HFFc6 (cell line): ENCODE data around the gene APOBEC3F. TPM values are rescaled to one million over a fixed set of nuclear protein-coding genes. Genes with fewer than 3 reads are reported as not detected.
A peak's percentile ranks its signal among the peaks of the same experiment; 100 is the strongest.
"Not testable (repeated sequence)": the region's sequence is repeated elsewhere in the genome, so short reads cannot be mapped to it uniquely, and the experiment has no call there.

Source experiments
- DNase-seq: peaks from one replicate; pipeline ENCODE4 v3.0.0-alpha.2; 2018
- H3K27ac Mint-ChIP-seq: 2 replicates; pipeline ENCODE4 v1.8.0; 2020; ENCODE audit warnings: mild to moderate bottlenecking, mixed read lengths
- H3K27me3 Mint-ChIP-seq: 2 replicates; pipeline ENCODE4 v1.8.0; 2021; ENCODE audit warnings: mild to moderate bottlenecking, moderate library complexity, mixed read lengths; ENCODE audit not compliant: insufficient read depth
- H3K36me3 Mint-ChIP-seq: 2 replicates; pipeline ENCODE4 v1.8.0; 2021; ENCODE audit warnings: low read depth, mixed read lengths
- H3K4me1 Mint-ChIP-seq: 2 replicates; pipeline ENCODE4 v1.8.0; 2020; ENCODE audit warnings: low read depth, mixed read lengths
- H3K4me3 Mint-ChIP-seq: 2 replicates; pipeline ENCODE4 v1.8.0; 2020; ENCODE audit warnings: mild to moderate bottlenecking, moderate library complexity, mixed read lengths
- H3K9me3 Mint-ChIP-seq: 2 replicates; pipeline ENCODE4 v1.8.0; 2020; ENCODE audit warnings: mild to moderate bottlenecking, mixed read lengths
- total RNA-seq, 6 experiments: library from RNA; stranded (reverse); fragmentation: NEBNext Ultra II Directional; extraction: Animal tissue kit (Norgen Biotek cat#: 25700); gene quantifications; 2 replicates in 1 of 6; 3 replicates in 5 of 6; pipeline ENCODE4 v1.2.3, GENCODE V29; 2021
- TF ChIP-seq, protein P1 (sequence below): fragments of 200-600 bp; sonication (generic); IDR thresholded peaks from 2 replicates; pipeline ENCODE4 v1.5.0; 2021; ENCODE audit warnings: antibody characterized with exemption, mild to moderate bottlenecking

The APOBEC3F gene
- total RNA-seq, 6 experiments from 2014 or later, result 6.5 to 12.1 (median 9.0) TPM

DNA sequence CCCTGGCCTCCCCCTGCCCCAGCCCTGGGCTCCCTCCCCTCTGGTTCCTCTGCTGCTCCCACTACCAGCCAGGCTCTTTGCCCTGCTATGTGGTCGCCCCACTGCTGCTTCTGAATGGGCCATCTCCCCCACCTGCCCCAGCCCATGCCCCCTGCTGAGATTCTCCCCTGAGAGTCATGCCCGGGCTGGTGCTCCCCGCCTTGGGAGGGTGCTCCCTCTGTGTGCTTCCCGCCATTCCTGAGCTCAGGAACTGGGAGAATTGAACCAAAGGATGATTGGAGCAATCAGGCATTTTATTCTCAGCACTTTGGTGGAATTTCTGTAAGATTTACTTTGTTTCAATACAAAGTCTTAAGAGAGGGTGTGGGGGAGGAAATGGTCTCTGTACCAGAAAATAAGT lies 12.9 kb upstream of the APOBEC3F start:
- Mint-ChIP-seq H3K9me3 (no peaks in the 10 kb centered on the region), H3K36me3 (no peaks in the 10 kb centered on the region), H3K27me3 (peaks cover 10% of the 10 kb centered on the region), H3K4me1 (no peaks in the 10 kb centered on the region), H3K27ac (no peak overlapping the region), H3K4me3 (no peak overlapping the region)
- TF ChIP-seq, protein P1, sequence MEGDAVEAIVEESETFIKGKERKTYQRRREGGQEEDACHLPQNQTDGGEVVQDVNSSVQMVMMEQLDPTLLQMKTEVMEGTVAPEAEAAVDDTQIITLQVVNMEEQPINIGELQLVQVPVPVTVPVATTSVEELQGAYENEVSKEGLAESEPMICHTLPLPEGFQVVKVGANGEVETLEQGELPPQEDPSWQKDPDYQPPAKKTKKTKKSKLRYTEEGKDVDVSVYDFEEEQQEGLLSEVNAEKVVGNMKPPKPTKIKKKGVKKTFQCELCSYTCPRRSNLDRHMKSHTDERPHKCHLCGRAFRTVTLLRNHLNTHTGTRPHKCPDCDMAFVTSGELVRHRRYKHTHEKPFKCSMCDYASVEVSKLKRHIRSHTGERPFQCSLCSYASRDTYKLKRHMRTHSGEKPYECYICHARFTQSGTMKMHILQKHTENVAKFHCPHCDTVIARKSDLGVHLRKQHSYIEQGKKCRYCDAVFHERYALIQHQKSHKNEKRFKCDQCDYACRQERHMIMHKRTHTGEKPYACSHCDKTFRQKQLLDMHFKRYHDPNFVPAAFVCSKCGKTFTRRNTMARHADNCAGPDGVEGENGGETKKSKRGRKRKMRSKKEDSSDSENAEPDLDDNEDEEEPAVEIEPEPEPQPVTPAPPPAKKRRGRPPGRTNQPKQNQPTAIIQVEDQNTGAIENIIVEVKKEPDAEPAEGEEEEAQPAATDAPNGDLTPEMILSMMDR, result no peak
- no peak for DNase-seq

DNA sequence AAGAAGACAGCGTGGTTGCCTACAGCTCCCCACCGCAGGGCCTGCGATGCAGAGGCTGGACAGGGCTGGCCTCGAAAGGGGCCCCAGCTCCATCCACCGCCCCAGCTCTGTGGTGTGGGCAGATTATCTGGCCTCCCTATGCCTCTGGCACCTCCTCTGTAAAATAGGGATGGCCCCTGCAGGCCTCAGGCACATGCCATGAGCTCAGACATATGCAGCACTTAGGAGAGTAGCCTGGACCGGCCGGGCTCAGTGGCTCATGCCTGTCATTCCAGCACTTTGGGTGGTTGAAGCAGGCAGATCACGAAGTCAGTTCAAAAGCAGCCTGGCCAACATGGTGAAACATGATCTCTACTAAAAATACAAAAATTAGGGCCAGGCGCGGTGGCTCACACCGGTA lies 12.4 kb upstream of the APOBEC3F start:
- Mint-ChIP-seq H3K36me3 (no peaks in the 10 kb centered on the region), H3K4me3 (no peak overlapping the region)

DNA sequence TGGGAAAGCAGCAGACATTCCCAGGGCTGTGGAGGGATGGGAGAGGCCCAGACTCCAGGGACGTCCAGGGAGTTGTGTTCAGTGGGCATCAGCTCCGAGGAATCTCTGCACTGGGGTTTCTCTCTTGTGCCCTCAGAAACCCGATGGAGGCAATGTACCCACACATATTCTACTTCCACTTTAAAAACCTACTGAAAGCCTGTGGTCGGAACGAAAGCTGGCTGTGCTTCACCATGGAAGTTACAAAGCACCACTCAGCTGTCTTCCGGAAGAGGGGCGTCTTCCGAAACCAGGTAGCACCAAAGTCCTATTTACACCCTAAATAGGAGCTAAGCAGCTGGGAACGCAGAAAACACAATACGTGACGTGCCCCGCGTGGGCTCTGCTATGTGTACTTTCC lies 11.4 kb upstream of the APOBEC3F start:
- no peaks in the 10 kb centered on the region for H3K4me1 Mint-ChIP-seq
- H3K4me3 Mint-ChIP-seq, result no peak overlapping the region
- no peak overlapping the region for H3K27ac Mint-ChIP-seq
- TF ChIP-seq, protein P1, result no peak
- H3K36me3 Mint-ChIP-seq, result no peaks in the 10 kb centered on the region
- H3K9me3 Mint-ChIP-seq, result no peaks in the 10 kb centered on the region
- H3K27me3 Mint-ChIP-seq, result peaks cover 12% of the 10 kb centered on the region
- DNase-seq, result no peak

More for the DNA sequence above, 12.4 kb upstream of the APOBEC3F start:
- H3K27me3 Mint-ChIP-seq, result peaks cover 12% of the 10 kb centered on the region
- H3K4me1 Mint-ChIP-seq, result no peaks in the 10 kb centered on the region
- no peak overlapping the region for H3K27ac Mint-ChIP-seq
- TF ChIP-seq, protein P1, result no peak
- H3K9me3 Mint-ChIP-seq, result no peaks in the 10 kb centered on the region
- DNase-seq, result peak; percentile 19

DNA sequence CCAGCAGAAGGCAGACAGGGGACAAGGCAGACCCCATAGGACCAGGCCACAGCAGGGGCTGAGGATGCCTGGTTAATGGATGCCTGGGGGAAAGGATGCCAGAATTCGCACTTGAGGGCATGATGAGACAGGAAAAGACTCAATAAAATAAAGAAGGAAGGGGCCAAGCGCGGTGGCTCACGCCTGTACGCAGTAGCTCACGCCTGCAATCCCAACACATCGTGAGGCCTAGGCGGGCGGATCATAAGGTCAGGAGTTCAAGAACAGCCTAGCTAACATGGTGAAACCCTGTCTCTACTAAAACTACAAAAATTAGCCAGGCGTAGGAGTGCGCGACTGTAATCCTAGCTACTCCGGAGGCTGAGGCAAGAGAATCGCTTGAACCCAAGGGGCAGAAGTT lies 10.0 kb upstream of the APOBEC3F start:
- Mint-ChIP-seq H3K4me3 (no peak overlapping the region), H3K27ac (no peak overlapping the region), H3K27me3 (peaks cover 10% of the 10 kb centered on the region), H3K36me3 (no peaks in the 10 kb centered on the region), H3K9me3 (no peaks in the 10 kb centered on the region), H3K4me1 (no peaks in the 10 kb centered on the region)
- TF ChIP-seq, protein P1, result no peak
- no peak for DNase-seq

DNA sequence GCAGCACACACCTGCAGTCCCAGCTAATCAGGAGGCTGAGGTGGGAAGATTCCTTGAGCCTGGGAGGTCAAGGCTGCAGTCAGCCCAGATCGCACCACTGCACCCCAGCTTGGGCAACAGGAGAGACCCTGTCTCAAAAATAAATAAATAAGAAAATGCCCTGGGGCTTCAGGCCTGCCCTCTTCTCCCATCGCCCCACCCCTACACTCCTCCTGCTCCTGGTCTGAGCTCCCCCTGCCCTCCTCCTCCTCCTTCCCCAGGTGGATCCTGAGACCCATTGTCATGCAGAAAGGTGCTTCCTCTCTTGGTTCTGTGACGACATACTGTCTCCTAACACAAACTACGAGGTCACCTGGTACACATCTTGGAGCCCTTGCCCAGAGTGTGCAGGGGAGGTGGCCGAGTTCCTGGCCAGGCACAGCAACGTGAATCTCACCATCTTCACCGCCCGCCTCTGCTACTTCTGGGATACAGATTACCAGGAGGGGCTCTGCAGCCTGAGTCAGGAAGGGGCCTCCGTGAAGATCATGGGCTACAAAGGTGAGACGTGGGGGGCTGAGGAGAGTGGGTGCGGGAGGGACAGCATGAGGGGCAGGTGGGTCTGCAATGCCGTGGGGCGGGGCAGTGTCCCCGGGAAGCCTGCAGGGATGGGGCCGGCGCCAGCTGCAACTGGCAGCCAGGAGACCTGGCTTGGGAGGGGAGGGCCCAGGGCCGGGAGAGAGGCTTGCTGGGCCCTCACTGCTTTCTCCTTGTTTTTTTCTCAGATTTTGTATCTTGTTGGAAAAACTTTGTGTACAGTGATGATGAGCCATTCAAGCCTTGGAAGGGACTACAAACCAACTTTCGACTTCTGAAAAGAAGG lies 9.0 kb upstream of the APOBEC3F start:
- not testable (repeated sequence) for H3K36me3 Mint-ChIP-seq, H3K27ac Mint-ChIP-seq, H3K4me1 Mint-ChIP-seq, H3K27me3 Mint-ChIP-seq, H3K4me3 Mint-ChIP-seq, DNase-seq, H3K9me3 Mint-ChIP-seq

DNA sequence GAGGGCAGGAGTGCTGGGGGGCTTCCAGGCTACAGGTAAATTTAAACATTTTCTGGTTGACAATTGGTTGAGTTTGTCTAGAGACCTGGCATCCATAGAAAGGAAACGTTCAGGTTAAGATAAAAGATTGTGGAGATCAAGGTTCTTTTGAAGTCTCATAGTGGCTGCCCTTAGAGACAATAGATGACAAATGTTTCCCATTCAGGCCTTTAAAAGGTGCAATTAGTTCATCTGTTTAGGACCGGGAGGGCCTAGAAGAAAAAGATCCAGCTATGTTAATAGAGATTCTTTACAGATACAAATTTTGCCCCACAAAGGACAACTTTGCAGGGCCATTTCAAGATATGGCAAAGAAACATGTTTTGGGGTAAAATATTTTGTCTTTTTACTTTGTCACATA lies 3.6 kb upstream of the APOBEC3F start:
- H3K27me3 Mint-ChIP-seq, DNase-seq, H3K9me3 Mint-ChIP-seq, H3K4me3 Mint-ChIP-seq, H3K27ac Mint-ChIP-seq, H3K36me3 Mint-ChIP-seq: not testable (repeated sequence)
- peaks cover 11% of the 10 kb centered on the region; the same call in 1 of the 2 replicates for H3K4me1 Mint-ChIP-seq
